Tibial nerve (tissue), 4 donors: ENCODE measurements around the gene MMD. TPM values are rescaled to one million over a fixed set of nuclear protein-coding genes. Genes with fewer than 3 reads are reported as not detected.
"Not testable (repeated sequence)": the region's sequence is repeated elsewhere in the genome, so short reads cannot be mapped to it uniquely, and the experiment has no call there.

ENCODE experiments used
- DNase-seq, 2 donors: peaks; one replicate each; pipeline ENCODE4 v3.0.0-alpha.2; 2019; ENCODE audit warnings: low spot score in 2 of 2
- H3K27ac ChIP-seq, 4 donors: fragments of 200-600 bp; sonication (generic) in 3 of 4; one replicate each; pipeline ENCODE4 v1.5.1; 2017 to 2019; ENCODE audit warnings: mild to moderate bottlenecking in 1 of 4
- H3K27me3 ChIP-seq, 2 donors: fragments of 200-600 bp; sonication (generic) in 1 of 2; one replicate each; pipeline versions ENCODE4 v1.5.1 to v1.6.0; 2017 to 2019
- H3K36me3 ChIP-seq, 3 donors: fragments of 200-600 bp; sonication (generic); one replicate each; pipeline ENCODE4 v1.5.1; 2018 to 2019
- H3K4me1 ChIP-seq, 4 donors: fragments of 200-600 bp; sonication (generic) in 3 of 4; one replicate each; pipeline ENCODE4 v1.5.1; 2017 to 2019
- H3K4me3 ChIP-seq, 4 donors: fragments of 200-600 bp; sonication (generic) in 3 of 4; one replicate each; pipeline ENCODE4 v1.5.1; 2017 to 2019; ENCODE audit warnings: mild to moderate bottlenecking in 1 of 4, moderate library complexity in 1 of 4
- H3K9me3 ChIP-seq, 4 donors: fragments of 200-600 bp; sonication (generic) in 3 of 4; one replicate each; pipeline ENCODE4 v1.5.1; 2017 to 2019
- EP300 ChIP-seq, 2 donors: sonication (generic); formaldehyde crosslinking; IDR thresholded peaks; one replicate each; pipeline ENCODE4 v1.6.1; 2017; ENCODE audit warnings: antibody characterized with exemption in 2 of 2, mild to moderate bottlenecking in 1 of 2
- POLR2A ChIP-seq, 2 donors: fragments of 450-650 bp; IDR thresholded peaks; one replicate each; pipeline ENCODE4 v1.6.1; 2017; ENCODE audit warnings: antibody characterized with exemption in 2 of 2, mild to moderate bottlenecking in 2 of 2, moderate library complexity in 2 of 2
- WGBS, 2 donors: methylation state at CpG; one replicate each; pipeline ENCODE4 v1.1.5; 2018; 5-methylcytosine and 5-hydroxymethylcytosine counted together
- total RNA-seq, 4 donors: library from RNA; depleted of rRNA; stranded (reverse); fragments of >200 nt; gene quantifications; one replicate each; pipeline ENCODE4 v1.1.0, GENCODE V29; 2016
- TF ChIP-seq, protein P1 (sequence below), 5 experiments: fragments of 200-600 bp in 3 of 5; fragments of 450-650 bp in 2 of 5; sonication (generic) in 3 of 5; IDR thresholded peaks; one replicate each; pipeline ENCODE4 v1.5.1; 2016 to 2019; ENCODE audit warnings: antibody characterized with exemption in 5 of 5, mild to moderate bottlenecking in 3 of 5, moderate library complexity in 2 of 5

The MMD gene
- total RNA-seq, 4 donors from 2014 or later: 16.1 to 60.9 (median 37.7) TPM

DNA sequence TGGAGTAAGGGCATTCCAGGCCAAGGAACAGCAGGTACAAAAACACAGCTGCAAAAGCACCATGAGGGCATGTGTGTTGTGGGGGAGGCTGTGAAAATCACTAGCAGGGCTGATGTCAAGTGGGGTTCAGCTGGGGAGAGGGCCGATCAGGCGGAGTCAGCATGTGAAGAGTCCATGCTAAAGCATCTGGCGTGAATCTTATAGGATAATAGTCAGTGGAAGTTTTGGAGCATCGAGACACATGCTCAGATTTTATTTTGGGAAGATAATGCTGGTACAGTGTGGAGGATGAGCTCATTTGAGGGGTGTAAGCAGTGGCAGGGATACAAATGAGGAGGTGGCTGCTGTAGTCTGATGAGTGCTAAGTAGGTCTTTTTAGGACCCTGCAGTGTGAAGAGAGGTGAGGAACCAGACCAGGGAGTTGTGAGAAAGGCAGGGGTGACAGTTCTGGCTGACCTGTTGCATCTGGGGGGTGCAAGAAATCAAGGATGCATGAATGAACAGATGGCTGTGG is 30.3 kb downstream of the MMD start:
- Histone ChIP-seq H3K27ac (peak overlapping the region in 1 of 4 donors; percentile 45), H3K4me3 (no peak overlapping the region), H3K4me1 (peaks cover 0 to 28% (median 0%) of the 10 kb centered on the region in 4 donors), H3K36me3 (peaks cover 0 to 7% (median 0%) of the 10 kb centered on the region in 3 donors), H3K27me3 (no peaks in the 10 kb centered on the region), H3K9me3 (no peaks in the 10 kb centered on the region)
- TF ChIP-seq, protein P1, sequence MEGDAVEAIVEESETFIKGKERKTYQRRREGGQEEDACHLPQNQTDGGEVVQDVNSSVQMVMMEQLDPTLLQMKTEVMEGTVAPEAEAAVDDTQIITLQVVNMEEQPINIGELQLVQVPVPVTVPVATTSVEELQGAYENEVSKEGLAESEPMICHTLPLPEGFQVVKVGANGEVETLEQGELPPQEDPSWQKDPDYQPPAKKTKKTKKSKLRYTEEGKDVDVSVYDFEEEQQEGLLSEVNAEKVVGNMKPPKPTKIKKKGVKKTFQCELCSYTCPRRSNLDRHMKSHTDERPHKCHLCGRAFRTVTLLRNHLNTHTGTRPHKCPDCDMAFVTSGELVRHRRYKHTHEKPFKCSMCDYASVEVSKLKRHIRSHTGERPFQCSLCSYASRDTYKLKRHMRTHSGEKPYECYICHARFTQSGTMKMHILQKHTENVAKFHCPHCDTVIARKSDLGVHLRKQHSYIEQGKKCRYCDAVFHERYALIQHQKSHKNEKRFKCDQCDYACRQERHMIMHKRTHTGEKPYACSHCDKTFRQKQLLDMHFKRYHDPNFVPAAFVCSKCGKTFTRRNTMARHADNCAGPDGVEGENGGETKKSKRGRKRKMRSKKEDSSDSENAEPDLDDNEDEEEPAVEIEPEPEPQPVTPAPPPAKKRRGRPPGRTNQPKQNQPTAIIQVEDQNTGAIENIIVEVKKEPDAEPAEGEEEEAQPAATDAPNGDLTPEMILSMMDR (IDR thresholded peaks at IDR 0.05): no peak
- TF ChIP-seq POLR2A (IDR thresholded peaks at IDR 0.05) (no peak), EP300 (IDR thresholded peaks at IDR 0.05) (no peak)
- 93 to 94% methylated on average over 4 of the region's 4 CpGs for WGBS, 2 donors
- no peak for DNase-seq

GRCh38 chr17:55390364-55390977 is 31.2 kb downstream of the MMD start:
- H3K27me3 ChIP-seq: no peaks in the 10 kb centered on the region
- no peak for DNase-seq
- peak in 1 of 2 donors; percentile 39 for TF ChIP-seq EP300 (IDR thresholded peaks at IDR 0.05)
- TF ChIP-seq, protein P1 (IDR thresholded peaks at IDR 0.05): no peak
- H3K4me3 ChIP-seq: no peak overlapping the region
- H3K27ac ChIP-seq: peak overlapping the region in 1 of 4 donors; percentile 45
- peaks cover 0 to 7% (median 0%) of the 10 kb centered on the region in 3 donors for H3K36me3 ChIP-seq
- 53 to 64% methylated on average over 3 of the region's 3 CpGs for WGBS, 2 donors
- H3K9me3 ChIP-seq: no peaks in the 10 kb centered on the region
- H3K4me1 ChIP-seq: peaks cover 0 to 28% (median 0%) of the 10 kb centered on the region in 4 donors

DNA sequence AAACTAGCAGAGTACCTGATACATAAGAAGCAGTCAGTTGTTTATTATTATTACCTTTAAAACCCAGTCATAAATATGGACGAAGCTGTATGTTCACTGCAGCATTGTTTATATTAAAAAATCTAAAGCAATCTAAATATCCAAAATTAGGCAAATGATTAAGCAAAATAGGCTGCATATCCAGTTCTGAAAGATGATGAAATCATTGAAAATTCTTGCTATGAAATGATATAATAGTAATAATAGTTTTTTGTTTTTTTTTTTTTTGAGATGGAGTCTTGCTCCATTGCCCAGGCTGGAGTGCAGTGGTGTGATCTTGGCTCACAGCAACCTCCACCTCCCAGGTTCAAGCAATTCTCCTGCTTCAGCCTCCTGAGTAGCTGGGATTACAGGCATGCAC is 31.9 kb downstream of the MMD start:
- WGBS, 2 donors: 82 to 94% methylated on average over 1 of the region's 1 CpG
- H3K4me3 ChIP-seq, H3K9me3 ChIP-seq, H3K27me3 ChIP-seq, DNase-seq, H3K36me3 ChIP-seq, H3K27ac ChIP-seq: not testable (repeated sequence)
- peaks cover 0 to 28% (median 0%) of the 10 kb centered on the region in 4 donors for H3K4me1 ChIP-seq

- Histone ChIP-seq H3K27ac (peak overlapping the region in 2 of 4 donors; percentile 7 to 19), H3K27me3 (no peaks in the 10 kb centered on the region), H3K9me3 (no peaks in the 10 kb centered on the region), H3K4me1 (peaks cover 0 to 28% (median 0%) of the 10 kb centered on the region in 4 donors), H3K4me3 (no peak overlapping the region), H3K36me3 (peaks cover 0 to 7% (median 0%) of the 10 kb centered on the region in 3 donors)
- TF ChIP-seq EP300 (IDR thresholded peaks at IDR 0.05) (no peak), POLR2A (IDR thresholded peaks at IDR 0.05) (no peak)
- TF ChIP-seq, protein P1 (IDR thresholded peaks at IDR 0.05): no peak
- 40 to 41% methylated on average over 3 of the region's 3 CpGs for WGBS, 2 donors
- no peak for DNase-seq
These were observed 32.8 kb downstream of the MMD start for GRCh38 chr17:55388842-55389241.

DNA sequence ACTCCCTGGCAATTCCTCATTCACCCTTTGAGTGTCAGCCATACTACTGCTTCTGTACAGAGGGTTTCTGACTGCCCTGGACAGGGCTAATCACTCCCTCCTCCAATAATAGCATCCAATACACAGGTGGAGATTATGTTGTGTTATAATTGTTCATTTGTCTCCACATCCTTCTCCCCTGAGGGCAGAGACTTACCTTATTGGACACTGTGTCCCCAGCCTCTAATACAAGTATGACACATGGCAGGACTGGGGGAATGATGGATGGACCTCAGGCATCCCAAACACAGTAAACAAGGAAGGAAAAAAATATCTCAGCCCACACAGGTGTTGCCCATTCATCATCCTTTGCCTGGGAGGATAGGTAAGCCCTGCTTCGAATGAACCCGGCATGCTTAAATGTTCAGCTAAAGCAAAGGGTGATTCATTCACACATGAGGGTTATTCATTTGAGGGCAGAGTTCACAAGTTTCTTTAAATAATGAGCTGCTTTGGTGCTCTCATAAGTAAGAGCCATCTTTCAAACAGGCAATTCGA is 34.8 kb downstream of the MMD start:
- Histone ChIP-seq H3K4me1 (peaks cover 0 to 28% (median 0%) of the 10 kb centered on the region in 4 donors), H3K27ac (no peak overlapping the region), H3K9me3 (no peaks in the 10 kb centered on the region), H3K36me3 (no peaks in the 10 kb centered on the region), H3K27me3 (no peaks in the 10 kb centered on the region), H3K4me3 (no peak overlapping the region)
- no peak for DNase-seq
- 78 to 92% methylated on average over 3 of the region's 3 CpGs for WGBS, 2 donors
- TF ChIP-seq, protein P1 (IDR thresholded peaks at IDR 0.05): no peak
- TF ChIP-seq POLR2A (IDR thresholded peaks at IDR 0.05) (no peak), EP300 (IDR thresholded peaks at IDR 0.05) (no peak)
